Right lobe of liver (tissue), 6 donors: ENCODE results near the gene ISLR. TPM values are rescaled to one million over a fixed set of nuclear protein-coding genes. Genes with fewer than 3 reads are reported as not detected.

Experiments used
- ATAC-seq, 4 donors: fragments of 200-7000 bp; cut with Tn5 transposase; one replicate each; pipeline ENCODE4 v1.9.1; 2020; ENCODE audit warnings: mild to moderate bottlenecking in 4 of 4, moderate library complexity in 4 of 4
- DNase-seq, 3 donors: peaks; one replicate each; pipeline ENCODE4 v3.0.0-alpha.2; 2020
- H3K27ac ChIP-seq, 3 donors: fragments of 200-600 bp; one replicate each; pipeline ENCODE4 v1.8.0; 2022
- H3K27me3 ChIP-seq, 2 donors: fragments of 200-600 bp; one replicate each; pipeline ENCODE4 v1.8.0; 2022
- H3K36me3 ChIP-seq, 4 donors: fragments of 200-600 bp; sonication (generic) in 1 of 4; one replicate each; pipeline versions ENCODE4 v1.5.1 to v1.8.0; 2017 to 2022; ENCODE audit warnings: control low read depth in 1 of 4
- H3K4me1 ChIP-seq, 4 donors: fragments of 200-600 bp; sonication (generic) in 1 of 4; one replicate each; pipeline versions ENCODE4 v1.5.1 to v1.8.0; 2017 to 2022; ENCODE audit warnings: control low read depth in 1 of 4
- H3K4me3 ChIP-seq, 3 donors: fragments of 200-600 bp; one replicate each; pipeline ENCODE4 v1.8.0; 2022
- H3K9me3 ChIP-seq, 4 donors: fragments of 200-600 bp; sonication (generic) in 1 of 4; one replicate each; pipeline versions ENCODE4 v1.5.1 to v1.8.0; 2017 to 2022; ENCODE audit warnings: control low read depth in 1 of 4
- CTCF ChIP-seq, 4 donors: fragments of 200-600 bp in 3 of 4; fragments of 450-650 bp in 1 of 4; IDR thresholded peaks; one replicate each; pipeline versions ENCODE4 v1.5.1 to v1.8.0; 2016 to 2022; ENCODE audit warnings: antibody characterized with exemption in 4 of 4, mild to moderate bottlenecking in 2 of 4
- POLR2A ChIP-seq: fragments of 450-650 bp; IDR thresholded peaks from one replicate; pipeline ENCODE4 v1.6.1; 2017; ENCODE audit warnings: antibody characterized with exemption, mild to moderate bottlenecking
- WGBS: methylation state at CpG from one replicate; pipeline ENCODE4 v1.1.6; 2018; ENCODE audit warnings: low coverage, low lambda C conversion rate; ENCODE audit not compliant: insufficient coverage; ENCODE audit errors: missing lambda C conversion rate; 5-methylcytosine and 5-hydroxymethylcytosine counted together
- intact Hi-C, 2 donors: fragments of 100-400 bp; cut with DNase I; formaldehyde crosslinking; loops; one replicate each; pipeline versions ENCODE4 v1.11.2 to v1.14.1; 2022
- total RNA-seq, 6 experiments: library from RNA; depleted of rRNA in 2 of 6; stranded (reverse); fragments of >200 nt in 2 of 6; fragmentation: NEBNext Ultra II Directional in 3 of 6; extraction: Animal tissue kit (Norgen Biotek cat#: 25700) in 3 of 6; gene quantifications; one replicate each; pipeline versions ENCODE4 v1.1.0 to v1.2.4, GENCODE V29; 2016 to 2023
- donor health status: DM: no; HTN: yes; CAD: no.
- donor health status: DM: no; HTN: no; CAD: no.
- donor health status: DM: no; HTN: no; CAD: no.
- donor health status: DM: no; HTN: yes; CAD: no.
- donor health status: DM: no; HTN: yes; CAD: no.

ISLR gene
- total RNA-seq, 6 experiments from 2014 or later = 1.5 to 9.9 (median 2.6) TPM

GRCh38 chr15:74130849-74131627 lies 42.5 kb upstream of the ISLR start:
- intact Hi-C loops = loop anchor here in 1 of 2 donors (5.0 kb wide), 1 partner anchor 171 kb away; no protein-coding TSS in a partner anchor
- Histone ChIP-seq H3K27ac (no peak overlapping the region), H3K9me3 (no peaks in the 10 kb centered on the region), H3K36me3 (no peaks in the 10 kb centered on the region), H3K4me3 (no peak overlapping the region), H3K4me1 (peaks cover 0 to 34% (median 5%) of the 10 kb centered on the region in 4 donors), H3K27me3 (peaks cover 24 to 35% of the 10 kb centered on the region in 2 donors)
- 7% methylated on average over 21 of the region's 28 CpGs for WGBS
- TF ChIP-seq CTCF (IDR thresholded peaks at IDR 0.05) = no peak
- no peak for TF ChIP-seq POLR2A
- ATAC-seq (no peak), DNase-seq (no peak)

GRCh38 chr15:74131628-74132413 lies 41.7 kb upstream of the ISLR start:
- DNase-seq (no peak), ATAC-seq (no peak)
- peaks cover 0 to 36% (median 5%) of the 10 kb centered on the region in 4 donors for H3K4me1 ChIP-seq
- H3K9me3 ChIP-seq = no peaks in the 10 kb centered on the region
- H3K27me3 ChIP-seq = peaks cover 24 to 39% of the 10 kb centered on the region in 2 donors
- H3K27ac ChIP-seq = no peak overlapping the region
- intact Hi-C loops = loop anchor here in 1 of 2 donors (5.0 kb wide), 1 partner anchor 170 kb away; no protein-coding TSS in a partner anchor
- no peaks in the 10 kb centered on the region for H3K36me3 ChIP-seq
- WGBS = 15% methylated on average over 16 of the region's 20 CpGs
- TF ChIP-seq POLR2A (no peak), CTCF (IDR thresholded peaks at IDR 0.05) (no peak)
- H3K4me3 ChIP-seq = no peak overlapping the region

GRCh38 chr15:74132681-74133651 lies 40.5 kb upstream of the ISLR start:
- no peak for ATAC-seq
- peaks cover 0 to 28% (median 4%) of the 10 kb centered on the region in 4 donors for H3K4me1 ChIP-seq
- no peaks in the 10 kb centered on the region for H3K36me3 ChIP-seq
- H3K9me3 ChIP-seq = no peaks in the 10 kb centered on the region
- H3K27me3 ChIP-seq = peaks cover 24 to 47% of the 10 kb centered on the region in 2 donors
- intact Hi-C loops = loop anchor here in 1 of 2 donors (5.0 kb wide), 1 partner anchor 169 kb away; no protein-coding TSS in a partner anchor
- H3K4me3 ChIP-seq = no peak overlapping the region
- WGBS = 18% methylated on average over 33 of the region's 90 CpGs
- TF ChIP-seq POLR2A (no peak), CTCF (IDR thresholded peaks at IDR 0.05) (no peak)
- DNase-seq = no peak
- no peak overlapping the region for H3K27ac ChIP-seq
